Endodermal cell (in vitro differentiated cells): Measurements from ENCODE around the gene ACTG2. TPM values are rescaled to one million over a fixed set of nuclear protein-coding genes. Genes with fewer than 3 reads are reported as not detected.

ENCODE experiments used
- DNase-seq: peaks from one replicate; pipeline ENCODE4 v3.0.0-alpha.2; 2017
- H3K27ac ChIP-seq: 2 replicates; pipeline ENCODE4 v1.5.1; 2013; ENCODE audit warnings: mild to moderate bottlenecking, low read depth, low read length, moderate library complexity
- H3K27me3 ChIP-seq: 2 replicates; pipeline ENCODE4 v1.6.1; 2013; ENCODE audit warnings: mild to moderate bottlenecking, low read length, moderate library complexity; ENCODE audit not compliant: insufficient read depth, control insufficient read depth, poor library complexity, severe bottlenecking
- H3K36me3 ChIP-seq: 2 replicates; pipeline ENCODE4 v1.7.0; 2013; ENCODE audit warnings: mild to moderate bottlenecking, low read length, moderate library complexity; ENCODE audit not compliant: control insufficient read depth, insufficient read depth
- H3K4me1 ChIP-seq: one replicate; pipeline ENCODE4 v1.7.0; 2013; ENCODE audit warnings: low read length; ENCODE audit not compliant: control insufficient read depth, insufficient read depth
- H3K4me3 ChIP-seq: 2 replicates; pipeline ENCODE4 v1.5.1; 2013; ENCODE audit warnings: mild to moderate bottlenecking, low read length, moderate library complexity
- H3K9ac ChIP-seq: 2 replicates; pipeline ENCODE4 v1.6.1; 2013; ENCODE audit warnings: mild to moderate bottlenecking, low read length, moderate library complexity; ENCODE audit not compliant: poor library complexity, severe bottlenecking; ENCODE audit errors: extremely low read depth
- H3K9me3 ChIP-seq: 2 replicates; pipeline ENCODE4 v1.6.1; 2013; ENCODE audit warnings: mild to moderate bottlenecking, low read length, moderate library complexity; ENCODE audit not compliant: control insufficient read depth
- H3K27ac Mint-ChIP-seq: 2 replicates; pipeline ENCODE4 v1.8.0; 2020; ENCODE audit warnings: mixed read lengths
- H3K27me3 Mint-ChIP-seq: 2 replicates; pipeline ENCODE4 v1.8.0; 2021; ENCODE audit warnings: mild to moderate bottlenecking, mixed read lengths; ENCODE audit not compliant: insufficient read depth
- H3K36me3 Mint-ChIP-seq: 2 replicates; pipeline ENCODE4 v1.8.0; 2020; ENCODE audit warnings: low read depth, mixed read lengths
- H3K4me1 Mint-ChIP-seq: 2 replicates; pipeline ENCODE4 v1.8.0; 2020; ENCODE audit warnings: mixed read lengths
- H3K4me3 Mint-ChIP-seq: 2 replicates; pipeline ENCODE4 v1.8.0; 2020; ENCODE audit warnings: mild to moderate bottlenecking, moderate library complexity, mixed read lengths
- H3K9me3 Mint-ChIP-seq: 2 replicates; pipeline ENCODE4 v1.8.0; 2020; ENCODE audit warnings: mild to moderate bottlenecking, mixed read lengths
- CTCF ChIP-seq: fragments of 200-600 bp; sonication (generic); conservative IDR thresholded peaks from 2 replicates; pipeline ENCODE4 v1.5.0; 2021; ENCODE audit warnings: antibody characterized with exemption, mild to moderate bottlenecking
- WGBS, 2 experiments: methylation state at CpG; one replicate each; pipeline versions ENCODE4 v1.1.5 to v1.1.7; 2013; ENCODE audit warnings: missing lambda C conversion rate in 2 of 2, mixed read lengths in 1 of 2; ENCODE audit not compliant: insufficient coverage in 1 of 2, insufficient read length in 1 of 2; 5-methylcytosine and 5-hydroxymethylcytosine counted together
- total RNA-seq, 2 donors: library from RNA; stranded (reverse); fragmentation: NEBNext Ultra II Directional in 1 of 2; extraction: Animal tissue kit (Norgen Biotek cat#: 25700) in 1 of 2; gene quantifications; 2 replicates in 1 of 2; 3 replicates in 1 of 2; pipeline ENCODE4 v1.2.1, GENCODE V29; 2021

Gene ACTG2
- total RNA-seq, 2 donors from 2014 or later: 1.5 to 1.6 TPM

GRCh38 chr2:73904952-73905351 is 12.1 kb downstream of the ACTG2 start:
- DNase-seq: no peak
- H3K27me3 ChIP-seq: peaks cover 10% of the 10 kb centered on the region
- no peak overlapping the region for H3K4me3 ChIP-seq
- H3K4me1 Mint-ChIP-seq: peaks cover 2% of the 10 kb centered on the region
- H3K27ac Mint-ChIP-seq: no peak overlapping the region
- WGBS, 2 experiments: no CpG with 5 or more reads among the region's 1 CpG
- H3K27me3 Mint-ChIP-seq: peaks cover 3% of the 10 kb centered on the region
- no peaks in the 10 kb centered on the region for H3K36me3 Mint-ChIP-seq
- no peaks in the 10 kb centered on the region for H3K9me3 Mint-ChIP-seq
- no peak for TF ChIP-seq CTCF
- H3K9me3 ChIP-seq: no peaks in the 10 kb centered on the region
- no peak overlapping the region for H3K9ac ChIP-seq
- no peak overlapping the region for H3K27ac ChIP-seq
- H3K4me3 Mint-ChIP-seq: no peak overlapping the region
- H3K4me1 ChIP-seq: no peaks in the 10 kb centered on the region
- no peaks in the 10 kb centered on the region for H3K36me3 ChIP-seq

- Histone ChIP-seq H3K36me3 (no peaks in the 10 kb centered on the region), H3K9ac (no peak overlapping the region), H3K27me3 (peaks cover 10% of the 10 kb centered on the region), H3K4me3 (no peak overlapping the region), H3K9me3 (no peaks in the 10 kb centered on the region), H3K4me1 (no peaks in the 10 kb centered on the region), H3K27ac (no peak overlapping the region)
- no peak for TF ChIP-seq CTCF
- H3K36me3 Mint-ChIP-seq: no peaks in the 10 kb centered on the region
- peaks cover 2% of the 10 kb centered on the region for H3K4me1 Mint-ChIP-seq
- DNase-seq: no peak
- H3K27me3 Mint-ChIP-seq: peaks cover 3% of the 10 kb centered on the region
- 81 to 94% methylated on average over 2 to 5 of the region's 5 CpGs for WGBS, 2 experiments
- no peak overlapping the region for H3K27ac Mint-ChIP-seq
- no peaks in the 10 kb centered on the region for H3K9me3 Mint-ChIP-seq
- H3K4me3 Mint-ChIP-seq: no peak overlapping the region
Observed at GRCh38 chr2:73906847-73907505, 14.2 kb downstream of the ACTG2 start.

- H3K4me3 Mint-ChIP-seq: no peak overlapping the region
- no peak overlapping the region for H3K4me3 ChIP-seq
- WGBS, 2 experiments: 67 to 77% methylated on average over 4 to 5 of the region's 5 CpGs
- peaks cover 4% of the 10 kb centered on the region for H3K27me3 ChIP-seq
- H3K36me3 Mint-ChIP-seq: no peaks in the 10 kb centered on the region
- H3K4me1 Mint-ChIP-seq: peaks cover 2% of the 10 kb centered on the region
- H3K9me3 Mint-ChIP-seq: no peaks in the 10 kb centered on the region
- H3K9me3 ChIP-seq: no peaks in the 10 kb centered on the region
- no peak overlapping the region for H3K27ac Mint-ChIP-seq
- peak; percentile 62 for TF ChIP-seq CTCF
- H3K27me3 Mint-ChIP-seq: no peaks in the 10 kb centered on the region
- no peak overlapping the region for H3K9ac ChIP-seq
- DNase-seq: peak; percentile 79
- no peaks in the 10 kb centered on the region for H3K4me1 ChIP-seq
- no peak overlapping the region for H3K27ac ChIP-seq
- H3K36me3 ChIP-seq: no peaks in the 10 kb centered on the region
Observed at GRCh38 chr2:73907840-73908452, 15.1 kb downstream of the ACTG2 start.
